ENCODE measurements around the gene ADAMTS17.

DNA sequence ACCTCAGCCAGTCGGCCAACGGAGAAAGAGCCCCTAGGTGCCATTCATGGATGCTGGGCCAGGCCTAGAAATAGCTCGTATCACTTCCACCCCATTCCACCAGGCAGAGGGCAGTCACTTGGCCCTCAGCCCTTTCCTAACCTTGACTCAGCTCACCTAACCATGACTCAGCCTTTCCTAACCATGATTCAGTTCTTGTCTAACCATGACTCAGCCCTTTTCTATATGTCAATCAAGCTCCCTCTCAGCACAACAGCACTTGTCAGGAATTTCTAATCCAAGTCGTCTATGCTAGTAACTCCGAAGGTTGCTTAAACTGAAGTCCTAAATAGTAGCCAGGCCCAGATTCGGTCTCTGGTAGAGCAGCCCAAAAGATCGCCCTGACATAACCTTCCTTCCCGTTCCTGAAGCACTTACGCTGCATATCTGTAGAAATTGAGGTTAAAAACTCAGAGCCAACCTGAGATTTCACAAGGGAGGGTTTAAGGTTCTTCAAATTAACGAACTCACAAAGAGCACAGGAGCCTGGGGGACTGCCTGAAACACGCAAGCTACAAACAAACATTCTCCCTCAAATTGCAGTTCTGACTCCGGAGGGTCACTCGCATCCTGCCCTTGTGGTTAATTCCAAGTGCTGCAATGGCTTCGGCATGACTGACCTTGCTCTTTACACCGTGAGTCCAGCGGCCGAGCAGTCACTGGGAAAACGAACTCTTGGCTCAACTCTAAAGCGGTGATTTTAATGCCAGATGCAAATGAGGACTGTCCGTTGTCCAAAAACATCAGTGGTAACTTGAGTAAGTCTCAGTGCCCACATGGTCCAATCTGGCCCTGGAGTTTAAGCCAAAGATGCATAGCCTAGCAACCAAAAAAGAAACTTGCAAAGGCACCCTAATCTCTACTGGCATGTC, 99.9 kb downstream of the ADAMTS17 start:
- TF ChIP-seq CBX3 (IDR thresholded peaks at IDR 0.05; ENCODE audit: low read depth) (no peak), JUND (IDR thresholded peaks at IDR 0.05) (peak; percentile 44; the same call in 1 of the 2 replicates), POLR2A (IDR thresholded peaks at IDR 0.05; ENCODE audit: borderline replicate concordance, extremely low read depth, insufficient read depth, insufficient read length) (no peak), EZH2phosphoT487 (IDR thresholded peaks at IDR 0.05; ENCODE audit: borderline replicate concordance) (no peak), FOSL1 (IDR thresholded peaks at IDR 0.05; ENCODE audit: low read depth) (peak; percentile 63), SP1 (IDR thresholded peaks at IDR 0.05; ENCODE audit: low read depth) (no peak), POLR2AphosphoS5 (IDR thresholded peaks at IDR 0.05; ENCODE audit: low read depth, low read length) (no peak)
- TF ChIP-seq, protein P1, sequence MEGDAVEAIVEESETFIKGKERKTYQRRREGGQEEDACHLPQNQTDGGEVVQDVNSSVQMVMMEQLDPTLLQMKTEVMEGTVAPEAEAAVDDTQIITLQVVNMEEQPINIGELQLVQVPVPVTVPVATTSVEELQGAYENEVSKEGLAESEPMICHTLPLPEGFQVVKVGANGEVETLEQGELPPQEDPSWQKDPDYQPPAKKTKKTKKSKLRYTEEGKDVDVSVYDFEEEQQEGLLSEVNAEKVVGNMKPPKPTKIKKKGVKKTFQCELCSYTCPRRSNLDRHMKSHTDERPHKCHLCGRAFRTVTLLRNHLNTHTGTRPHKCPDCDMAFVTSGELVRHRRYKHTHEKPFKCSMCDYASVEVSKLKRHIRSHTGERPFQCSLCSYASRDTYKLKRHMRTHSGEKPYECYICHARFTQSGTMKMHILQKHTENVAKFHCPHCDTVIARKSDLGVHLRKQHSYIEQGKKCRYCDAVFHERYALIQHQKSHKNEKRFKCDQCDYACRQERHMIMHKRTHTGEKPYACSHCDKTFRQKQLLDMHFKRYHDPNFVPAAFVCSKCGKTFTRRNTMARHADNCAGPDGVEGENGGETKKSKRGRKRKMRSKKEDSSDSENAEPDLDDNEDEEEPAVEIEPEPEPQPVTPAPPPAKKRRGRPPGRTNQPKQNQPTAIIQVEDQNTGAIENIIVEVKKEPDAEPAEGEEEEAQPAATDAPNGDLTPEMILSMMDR (IDR thresholded peaks at IDR 0.05 in 2 of 3, conservative IDR thresholded peaks at IDR 0.05 in 1 of 3; ENCODE audit: borderline replicate concordance in 1 of 3, insufficient read depth in 1 of 3, low read depth in 2 of 3, low read length in 2 of 3): no peak

Measured in HCT116 (cell line).